H1 (cell line): Measurements from ENCODE around the gene ZSWIM4. TPM values are rescaled to one million over a fixed set of nuclear protein-coding genes. Genes with fewer than 3 reads are reported as not detected.

Experiments
- EP300 ChIP-seq, 2 experiments: IDR thresholded peaks; 1 replicate in 1 of 2; 2 replicates in 1 of 2; pipeline ENCODE4 v1.6.1; 2011 to 2012; ENCODE audit warnings: low read depth in 2 of 2, low read length in 2 of 2, mild to moderate bottlenecking in 2 of 2, borderline replicate concordance in 1 of 2, inconsistent platforms in 1 of 2, moderate library complexity in 1 of 2
- RBBP5 ChIP-seq: IDR thresholded peaks from 2 replicates; pipeline ENCODE4 v1.7.1; 2012; ENCODE audit warnings: low read depth, mild to moderate bottlenecking, inconsistent platforms, low read length, moderate library complexity, borderline replicate concordance
- polyA plus RNA-seq, 7 experiments: library from polyadenylated mRNA; depleted of rRNA in 3 of 7; stranded (reverse) in 5 of 7; unstranded in 2 of 7; fragments of >200 nt in 5 of 7; fragments of 200-250 nt in 2 of 7; gene quantifications; 1 replicate in 5 of 7; 2 replicates in 1 of 7; 4 replicates in 1 of 7; pipeline versions ENCODE4 v1.2.1 to v1.2.3, GENCODE V29; 2011 to 2013; ENCODE audit warnings: missing spikeins in 2 of 7, mixed read lengths in 2 of 7
- total RNA-seq: library from RNA; stranded (reverse); fragmentation: NEBNext Ultra II Directional; extraction: Animal tissue kit (Norgen Biotek cat#: 25700); gene quantifications from 2 replicates; pipeline ENCODE4 v1.2.1, GENCODE V29; 2021

Gene ZSWIM4
- total and polyA plus RNA-seq, 2 of the 8 experiments (the other 6 are each of a cell fraction or from before 2014, with no cell fraction given), result 12.2 to 31.1 TPM

- TF ChIP-seq EP300 (IDR thresholded peaks at IDR 0.05; ENCODE audit: borderline replicate concordance in 1 of 2, low read depth in 2 of 2, low read length in 2 of 2) (no peak), RBBP5 (no peak)
Observed at GRCh38 chr19:13756210-13756609, 39.0 kb upstream of the ZSWIM4 start (continued).
